Stimulated activated CD8-positive, alpha-beta memory T cell treated with anti-CD3 and anti-CD28 coated beads, Interleukin-7, amount 100 ng/mL, for 24 hours (primary cell): Measurements from ENCODE around the gene CDX2.
"Not testable (repeated sequence)": the region's sequence is repeated elsewhere in the genome, so short reads cannot be mapped to it uniquely, and the experiment has no call there.

Experiments used
- DNase-seq: peaks from one replicate; pipeline ENCODE4 v3.0.0-alpha.2; 2020; ENCODE audit warnings: low read depth

CDX2 gene

GRCh38 chr13:27969082-27969865 lies at the start of gene CDX2:
Gene CDX2 (minus strand): TSS chr13:27969315. CDS start chr13:27969006, 309 bp downstream.
- no peak for DNase-seq

- DNase-seq, result no peak
Measured at GRCh38 chr13:28014301-28014700, 45.2 kb upstream of the CDX2 start.

- DNase-seq, result no peak
Measured at GRCh38 chr13:28013482-28013881, 44.4 kb upstream of the CDX2 start.

- DNase-seq, result no peak
Measured at GRCh38 chr13:28012896-28013295, 43.8 kb upstream of the CDX2 start.

GRCh38 chr13:28012383-28012782 lies 43.3 kb upstream of the CDX2 start:
- DNase-seq, result no peak

GRCh38 chr13:28010046-28010445 lies 40.9 kb upstream of the CDX2 start:
- DNase-seq, result no peak

- DNase-seq, result not testable (repeated sequence)
Measured at GRCh38 chr13:28005016-28005415, 35.9 kb upstream of the CDX2 start.

GRCh38 chr13:28002886-28003698 lies 34.0 kb upstream of the CDX2 start:
- DNase-seq, result no peak

GRCh38 chr13:28001837-28002473 lies 32.8 kb upstream of the CDX2 start:
- no peak for DNase-seq

GRCh38 chr13:28001049-28001448 lies 31.9 kb upstream of the CDX2 start:
- no peak for DNase-seq

GRCh38 chr13:28000567-28000966 lies 31.5 kb upstream of the CDX2 start:
- no peak for DNase-seq

GRCh38 chr13:27997904-27998522 lies 28.9 kb upstream of the CDX2 start:
- DNase-seq, result no peak

GRCh38 chr13:27991881-27992280 lies 22.8 kb upstream of the CDX2 start:
- no peak for DNase-seq

- DNase-seq, result no peak
Measured at GRCh38 chr13:27988520-27988919, 19.4 kb upstream of the CDX2 start, which contains the start of gene URAD. Gene URAD (minus strand): TSS chr13:27988693. CDS start chr13:27988637, 56 bp downstream.

GRCh38 chr13:27985600-27985999 lies 16.5 kb upstream of the CDX2 start:
- DNase-seq, result no peak

- DNase-seq, result no peak
Measured at GRCh38 chr13:27982361-27982760, 13.2 kb upstream of the CDX2 start.

- DNase-seq, result no peak
Measured at GRCh38 chr13:27981006-27981708, 12.0 kb upstream of the CDX2 start.

- DNase-seq, result no peak
Measured at GRCh38 chr13:27980280-27980998, 11.3 kb upstream of the CDX2 start.

- DNase-seq, result no peak
Measured at GRCh38 chr13:27979765-27980279, 10.7 kb upstream of the CDX2 start.

- no peak for DNase-seq
Measured at GRCh38 chr13:27979001-27979643, 10.0 kb upstream of the CDX2 start.
